Measurements from ENCODE around the gene GGT6.
"Not testable (repeated sequence)": the region's sequence is repeated elsewhere in the genome, so short reads cannot be mapped to it uniquely, and the experiment has no call there.

GGT6 gene

DNA sequence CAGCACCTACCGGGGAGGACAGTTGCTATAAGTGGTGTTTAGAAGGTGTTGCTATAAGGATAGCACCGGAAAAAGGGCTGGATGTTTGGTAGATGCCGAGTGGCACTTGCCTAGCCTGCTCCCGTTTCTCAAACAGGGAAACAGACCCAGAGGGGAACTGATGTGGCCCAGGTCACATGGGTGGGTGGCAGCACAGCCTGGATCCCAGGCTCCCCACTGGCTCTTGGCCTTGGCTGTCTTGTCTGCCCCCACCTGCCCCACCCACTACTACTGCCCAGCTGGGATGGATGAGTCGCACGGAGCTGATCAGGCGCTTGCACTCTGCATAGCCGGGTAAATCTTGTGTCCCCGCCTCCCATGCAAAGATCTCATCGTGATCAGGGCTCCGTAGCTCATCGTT, 31.2 kb upstream of the GGT6 start:
- DNase-seq, result no peak

DNA sequence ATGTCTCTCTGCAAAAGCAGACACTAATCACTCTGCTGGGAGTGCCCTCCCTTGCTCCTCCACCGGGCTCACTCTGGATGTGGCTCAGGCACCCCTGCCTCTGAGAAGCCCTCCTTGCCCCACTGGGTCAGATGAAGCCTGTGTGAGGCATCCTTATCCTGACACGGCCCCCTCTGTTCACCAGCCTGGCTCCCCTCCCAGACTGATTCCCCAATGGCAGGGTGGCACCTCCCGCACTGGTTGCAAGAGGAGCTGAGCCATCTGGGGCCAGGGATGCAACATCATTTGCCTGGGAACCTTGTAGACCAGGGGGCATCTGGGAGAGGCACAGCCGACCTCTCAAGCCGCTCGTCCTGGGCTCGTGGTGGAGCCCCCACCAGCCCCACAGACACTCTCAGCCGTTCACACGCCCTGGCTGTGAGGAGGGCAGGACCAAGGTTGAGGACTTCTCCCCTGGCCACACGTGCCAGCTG, 30.6 kb upstream of the GGT6 start:
- no peak for DNase-seq

DNA sequence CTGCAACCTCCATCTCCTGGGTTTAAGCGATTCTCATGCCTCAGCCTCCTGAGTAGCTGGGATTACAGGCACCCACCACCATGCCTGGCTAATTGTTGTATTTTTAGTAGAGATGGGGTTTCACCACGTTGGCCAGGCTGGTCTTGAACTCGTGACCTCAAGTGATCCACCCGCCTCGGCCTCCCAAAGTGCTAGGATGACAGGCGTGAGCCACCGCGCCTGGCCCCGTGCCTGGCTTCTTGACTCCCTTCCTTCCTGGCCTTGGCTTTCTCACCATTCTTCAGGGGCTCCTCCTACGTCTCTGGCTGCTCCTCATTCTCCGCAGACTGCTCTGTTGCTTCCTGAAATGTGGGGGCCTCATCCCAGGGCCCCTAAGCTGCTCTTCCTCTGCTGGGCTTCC, 29.7 kb upstream of the GGT6 start:
- not testable (repeated sequence) for DNase-seq

DNA sequence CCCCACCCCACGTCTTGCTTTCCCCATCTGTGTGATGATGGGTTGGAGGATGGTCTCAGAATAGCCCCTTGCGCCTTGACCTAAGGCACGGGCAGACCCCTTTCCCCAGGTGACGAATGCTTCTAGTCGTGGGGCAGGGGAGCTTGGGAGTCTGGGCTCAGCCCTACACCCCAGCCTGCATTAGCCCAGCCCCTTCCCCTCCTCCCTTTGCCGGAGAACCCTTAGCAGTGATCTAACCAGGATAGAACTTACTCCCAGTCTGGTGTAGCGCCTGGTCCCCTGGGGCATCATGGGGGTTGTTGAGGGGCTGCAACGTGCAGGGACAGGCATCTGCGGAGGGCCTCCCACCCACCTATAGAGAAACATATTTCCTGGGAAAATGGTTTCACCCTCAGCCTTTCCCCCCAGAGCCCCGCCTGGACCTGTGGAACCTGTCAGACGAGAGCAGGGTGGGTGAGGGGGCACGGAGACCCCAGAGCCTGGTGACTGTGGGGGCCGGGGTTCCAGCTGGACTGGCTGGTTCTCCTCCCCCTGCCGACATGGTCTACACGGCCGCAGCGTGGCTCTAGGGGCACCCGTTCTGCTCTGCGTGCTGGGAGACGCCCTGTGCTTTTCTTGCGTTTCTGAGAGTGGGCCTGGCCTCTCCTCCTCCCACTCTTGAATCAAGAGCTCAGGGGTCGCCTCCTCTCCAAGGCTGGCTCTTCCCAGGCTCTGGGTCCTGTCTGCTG, 28.7 kb upstream of the GGT6 start:
- DNase-seq, result no peak

DNA sequence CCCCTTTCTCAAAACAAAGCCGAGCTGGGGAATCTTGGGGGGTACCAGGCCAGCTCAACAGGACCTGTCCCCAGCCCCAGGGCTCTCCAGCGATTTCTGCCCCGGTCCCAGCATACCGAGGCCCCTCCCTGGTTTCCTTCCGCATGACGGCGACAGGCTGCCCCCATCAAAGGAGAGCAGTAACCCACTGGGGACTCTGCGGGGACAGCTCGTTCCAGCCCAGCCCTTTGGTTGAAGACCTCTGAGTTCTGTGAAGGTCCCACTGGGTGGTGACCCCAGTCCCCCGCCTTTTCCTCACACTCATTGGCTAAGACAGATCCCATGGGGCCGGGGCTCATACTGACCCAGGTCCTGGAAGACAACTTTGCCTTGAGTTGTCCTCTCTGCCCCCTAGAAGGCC, 28.0 kb upstream of the GGT6 start:
- no peak for DNase-seq

DNA sequence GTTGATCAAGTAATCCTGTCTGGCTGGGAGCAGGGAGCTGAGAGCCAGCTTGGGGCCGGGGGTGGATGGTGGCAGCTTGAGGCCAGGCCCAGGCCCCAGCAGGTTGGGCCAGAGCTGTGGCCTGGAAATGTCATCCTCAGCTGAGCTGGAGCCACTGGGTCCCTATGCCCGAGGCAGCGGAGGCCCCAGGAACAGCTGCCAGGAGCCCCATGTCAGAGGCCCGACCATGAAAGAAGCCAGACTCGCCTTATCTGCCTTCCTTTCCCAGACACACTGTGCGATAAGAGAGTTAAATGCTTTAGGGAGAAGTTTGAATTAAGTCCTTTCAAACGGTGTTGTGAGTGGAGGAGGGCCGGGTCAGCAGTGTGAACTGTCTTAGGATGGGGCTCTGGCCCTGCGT, 27.4 kb upstream of the GGT6 start:
- DNase-seq, result no peak

DNA sequence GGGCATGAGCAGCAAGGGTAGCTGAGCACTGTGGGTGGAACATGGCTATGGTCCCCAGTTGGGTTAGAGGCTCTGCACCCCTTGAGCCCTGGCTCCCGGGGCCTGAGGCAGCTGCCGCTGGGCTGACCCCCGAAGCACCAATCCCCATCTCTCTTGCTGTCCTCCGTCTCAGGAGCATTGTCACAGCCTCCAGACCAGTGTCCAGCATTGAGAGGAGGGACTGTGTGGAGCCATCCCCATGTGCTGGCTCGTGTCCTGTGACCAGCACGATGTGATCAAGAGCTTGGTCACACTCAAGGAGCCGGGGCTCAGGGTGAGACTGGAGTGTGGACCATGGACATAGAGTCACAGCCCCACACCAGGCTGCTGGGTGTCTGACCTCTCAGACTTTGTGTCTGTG, 26.8 kb upstream of the GGT6 start:
- no peak for DNase-seq

DNA sequence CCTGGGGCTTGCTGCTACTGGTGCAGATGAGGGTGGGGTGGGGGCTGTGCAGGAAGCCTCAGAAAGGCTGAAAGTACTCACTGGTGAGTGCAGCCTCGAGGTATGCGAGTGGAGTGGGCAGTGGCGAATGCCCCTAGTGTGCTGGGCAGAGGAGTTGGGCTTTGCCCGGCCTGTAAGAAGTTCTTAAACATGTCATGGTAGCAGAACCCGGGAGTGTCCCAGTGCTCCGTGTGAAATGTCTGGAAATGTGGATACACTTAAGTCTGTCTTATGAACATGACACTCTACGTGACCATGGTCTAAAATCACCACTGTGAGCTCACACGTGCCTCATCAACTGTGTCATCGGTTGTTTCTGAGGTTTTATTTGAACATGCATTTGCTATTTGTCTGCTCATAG, 25.7 kb upstream of the GGT6 start:
- DNase-seq, result no peak

DNA sequence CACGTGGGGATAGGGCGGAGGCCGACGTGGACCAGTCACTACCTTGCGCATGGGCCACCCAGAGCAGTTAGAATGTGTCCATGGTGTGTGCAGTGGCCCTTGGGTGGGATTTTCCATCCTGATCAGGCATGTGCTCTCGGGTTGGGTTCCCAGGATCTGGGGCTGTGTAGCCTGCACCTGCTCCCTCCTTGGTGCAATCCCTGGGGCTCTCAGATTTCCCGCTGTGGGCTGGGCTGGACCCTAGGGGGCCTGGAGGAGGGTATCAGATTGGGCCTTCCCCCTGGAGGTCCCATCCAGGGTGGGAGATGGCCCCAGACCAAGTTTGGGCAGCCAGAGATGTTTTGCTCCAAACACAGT, 25.2 kb upstream of the GGT6 start:
- DNase-seq, result no peak

DNA sequence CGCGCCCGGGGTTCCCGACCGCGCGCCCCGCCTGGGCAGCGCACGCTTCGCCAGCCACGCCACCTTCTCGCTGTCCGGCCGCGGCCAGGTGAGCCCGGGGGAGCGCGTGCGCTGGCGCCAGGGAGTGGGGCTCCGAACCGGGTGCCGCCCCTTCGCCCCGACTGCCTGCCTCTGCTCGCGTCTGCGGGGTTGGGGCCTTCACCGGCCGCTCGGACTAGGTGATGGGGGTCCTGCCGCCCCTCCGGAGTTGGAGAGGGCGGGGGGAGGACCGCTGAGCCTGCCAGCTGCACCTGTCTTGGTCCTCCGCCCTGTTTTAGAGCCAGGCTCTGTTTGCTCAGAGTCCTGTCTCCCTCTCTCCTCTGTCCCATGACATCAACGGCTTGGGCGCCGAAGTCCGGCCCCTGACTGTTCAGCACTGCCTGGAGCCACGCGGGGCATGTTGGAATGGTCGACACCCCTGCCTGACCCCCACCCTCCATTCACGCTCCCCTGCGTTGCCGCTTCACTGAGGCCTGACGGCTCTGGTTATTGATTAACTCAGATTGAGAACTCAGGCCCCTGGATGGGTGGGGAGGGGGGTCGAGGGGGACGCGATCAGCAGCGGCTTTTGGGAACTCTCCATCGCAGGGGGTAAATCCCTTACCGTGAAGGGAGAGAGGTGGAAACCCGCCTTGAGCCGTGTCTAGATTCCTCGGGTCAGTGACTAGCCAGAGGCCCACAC, 24.7 kb upstream of the GGT6 start:
- no peak for DNase-seq

DNA sequence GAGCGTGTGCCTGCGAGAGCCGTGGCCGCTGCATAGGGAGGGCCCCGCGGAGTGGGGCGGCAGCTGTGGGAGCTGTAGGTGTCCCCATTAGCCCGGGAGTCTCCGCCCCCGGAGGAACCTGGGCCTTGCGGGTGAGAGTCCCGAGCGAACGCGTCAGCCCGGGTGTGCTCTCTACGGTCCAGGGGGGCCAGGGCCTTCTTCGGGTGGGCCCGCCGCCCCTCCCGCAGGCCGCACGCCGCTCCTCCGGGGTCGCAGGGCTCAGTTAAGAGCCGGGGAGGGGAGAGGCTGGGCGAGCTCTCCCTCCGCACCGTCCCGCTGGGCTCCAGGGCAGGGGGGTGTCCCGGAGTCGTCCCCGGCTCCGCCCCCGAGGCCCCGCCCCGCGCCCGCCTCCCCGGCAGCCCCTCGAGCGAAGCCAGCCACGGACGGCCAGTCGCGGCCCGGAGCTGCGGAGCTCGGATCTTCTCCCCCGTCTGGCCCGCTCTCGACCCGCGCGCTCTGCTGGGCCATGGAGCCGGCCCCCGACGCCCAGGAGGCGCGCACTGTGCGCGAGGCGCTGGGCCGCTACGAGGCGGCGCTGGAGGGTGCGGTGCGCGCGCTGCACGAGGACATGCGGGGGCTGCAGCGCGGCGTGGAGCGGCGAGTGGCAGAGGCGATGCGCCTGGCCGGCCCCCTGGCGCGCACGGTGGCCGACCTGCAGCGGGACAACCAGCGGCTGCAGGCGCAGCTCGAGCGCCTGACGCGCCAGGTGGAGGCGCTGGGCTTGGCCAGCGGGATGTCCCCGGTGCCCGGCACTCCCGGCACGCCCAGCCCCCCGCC, 23.9 kb upstream of the GGT6 start, which contains the start of gene SMTNL2:
TSS of gene SMTNL2 (plus strand) at position 429 of the 816 bp plus-strand sequence. CDS start at position 506, 77 bp downstream.
- no peak for DNase-seq

DNA sequence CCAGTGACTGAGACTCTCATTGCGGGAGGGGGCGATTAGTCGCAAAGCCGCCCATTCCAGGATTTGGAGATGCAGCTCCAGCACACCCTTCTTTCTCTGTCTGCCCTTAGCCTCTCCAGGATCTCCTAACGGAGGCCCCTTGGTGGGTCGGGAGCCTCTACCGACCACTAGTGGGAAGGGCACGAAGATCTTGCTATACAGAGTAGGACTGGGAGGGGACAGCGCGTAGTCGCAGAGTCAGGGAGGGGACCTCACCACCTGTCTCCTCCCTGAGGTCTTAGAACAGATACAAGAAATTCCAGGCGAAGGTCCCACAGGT, 23.4 kb upstream of the GGT6 start:
- no peak for DNase-seq

DNA sequence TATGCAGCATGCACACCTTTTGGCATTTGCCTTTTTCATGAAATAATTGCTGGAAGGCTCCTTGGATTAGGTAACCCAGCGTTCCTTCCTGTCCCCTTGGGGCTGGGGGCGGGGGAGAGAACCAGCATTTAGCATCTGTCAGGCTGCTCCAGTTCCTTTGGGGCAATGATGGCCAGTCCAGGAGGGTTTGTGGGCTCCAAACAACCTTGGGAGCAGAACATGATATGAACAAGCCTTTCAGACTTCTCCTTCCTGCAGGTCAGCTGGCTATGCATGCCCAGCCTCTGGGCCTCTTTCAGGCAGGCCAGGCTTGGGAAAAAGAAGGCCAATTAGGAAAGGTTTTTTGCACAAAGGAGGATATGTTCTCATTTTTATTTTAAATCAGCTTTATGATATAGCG, 22.8 kb upstream of the GGT6 start:
- no peak for DNase-seq

DNA sequence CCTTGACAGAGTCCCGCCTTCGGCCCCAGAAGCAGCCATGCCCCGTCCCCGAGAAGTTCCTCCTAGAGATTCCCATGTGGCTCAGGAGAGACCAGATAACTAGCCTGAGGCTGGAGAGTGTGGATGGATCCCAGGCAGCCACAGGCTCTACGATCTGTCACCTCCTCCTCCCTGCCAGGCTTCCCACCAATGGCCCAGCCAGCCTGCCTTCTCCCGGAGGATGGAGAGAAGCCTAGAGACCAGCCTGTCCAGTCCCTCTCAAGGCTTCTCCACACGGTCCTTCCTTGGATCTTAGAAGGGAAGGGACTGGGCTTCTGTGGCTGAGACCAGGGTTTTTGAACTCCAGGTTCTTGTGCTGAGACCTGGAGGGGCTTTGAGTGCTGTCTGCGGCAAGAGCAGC, 22.3 kb upstream of the GGT6 start:
- DNase-seq, result no peak

DNA sequence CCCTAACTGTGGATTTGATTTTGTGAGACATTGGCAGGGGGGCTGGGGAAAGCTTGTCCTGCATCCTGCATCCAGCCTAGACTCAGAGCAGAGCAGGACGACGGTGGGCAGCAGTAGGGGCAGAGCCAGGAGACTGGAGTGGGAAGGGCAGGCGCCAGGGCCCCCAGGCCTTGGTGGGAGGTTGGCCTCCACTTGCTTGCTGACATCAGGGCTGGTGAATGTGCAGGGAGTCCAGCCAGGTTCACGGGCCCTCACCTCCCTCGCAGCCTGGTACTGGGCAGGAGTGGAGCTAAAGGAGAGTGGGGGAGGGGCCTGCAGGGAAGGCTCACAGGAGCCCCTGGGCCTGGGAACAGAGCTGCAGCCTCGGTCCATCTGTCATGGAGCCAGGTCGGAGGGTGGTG, 21.7 kb upstream of the GGT6 start:
- no peak for DNase-seq

DNA sequence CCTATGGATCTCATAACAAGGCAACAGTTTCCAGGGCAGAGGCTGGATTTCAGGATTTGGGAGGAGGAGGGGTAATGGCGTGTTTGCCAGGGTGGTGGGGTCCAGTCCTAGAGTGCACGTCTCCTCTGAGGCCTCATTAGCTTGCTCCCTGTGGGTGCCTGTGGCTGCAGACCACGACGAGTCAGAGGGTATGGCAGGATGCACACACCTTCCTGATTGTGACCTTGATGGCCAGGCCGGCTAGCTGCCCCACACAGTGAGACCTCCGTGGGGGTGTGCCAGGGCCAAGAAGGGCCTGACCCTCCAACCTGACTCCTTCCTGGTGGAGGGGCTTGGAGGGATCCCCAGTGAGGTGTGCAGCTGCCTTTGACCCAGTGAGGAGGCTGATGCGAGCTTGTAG, 19.9 kb upstream of the GGT6 start:
- DNase-seq, result no peak

DNA sequence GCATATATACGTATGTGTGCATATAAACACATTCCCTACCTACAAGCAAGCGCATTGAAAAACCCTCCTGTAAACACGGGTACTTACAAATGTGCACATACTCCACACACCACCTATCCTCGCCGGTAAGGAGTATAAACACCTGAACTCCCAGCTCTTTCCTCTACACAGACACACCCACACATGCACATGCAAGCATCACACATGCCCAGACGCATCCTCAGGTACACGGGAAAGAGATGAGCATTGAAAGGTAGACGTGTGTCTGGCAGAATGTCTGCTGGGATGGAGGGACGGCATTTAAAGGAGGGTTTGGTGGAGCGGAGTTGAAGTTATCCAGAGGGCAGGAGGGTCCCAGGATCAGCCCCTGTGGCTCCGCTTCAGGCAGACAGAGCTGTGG, 19.3 kb upstream of the GGT6 start:
- DNase-seq, result no peak

DNA sequence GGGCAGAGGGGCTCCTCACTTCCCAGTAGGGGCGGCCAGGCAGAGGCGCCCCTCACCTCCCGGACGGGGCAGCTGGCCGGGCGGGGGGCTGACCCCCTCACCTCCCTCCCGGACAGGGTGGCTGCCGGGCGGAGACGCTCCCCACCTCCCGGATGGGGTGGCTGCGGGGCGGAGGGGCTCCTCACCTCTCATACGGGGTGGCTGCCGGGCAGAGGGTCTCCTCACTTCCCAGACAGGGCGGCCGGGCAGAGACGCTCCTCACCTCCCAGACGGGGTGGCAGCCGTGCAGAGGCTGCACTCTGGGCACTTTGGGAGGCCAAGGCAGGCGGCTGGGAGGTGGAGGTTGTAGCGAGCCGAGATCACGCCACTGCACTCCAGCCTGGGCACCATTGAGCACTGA, 18.0 kb upstream of the GGT6 start:
- not testable (repeated sequence) for DNase-seq

DNA sequence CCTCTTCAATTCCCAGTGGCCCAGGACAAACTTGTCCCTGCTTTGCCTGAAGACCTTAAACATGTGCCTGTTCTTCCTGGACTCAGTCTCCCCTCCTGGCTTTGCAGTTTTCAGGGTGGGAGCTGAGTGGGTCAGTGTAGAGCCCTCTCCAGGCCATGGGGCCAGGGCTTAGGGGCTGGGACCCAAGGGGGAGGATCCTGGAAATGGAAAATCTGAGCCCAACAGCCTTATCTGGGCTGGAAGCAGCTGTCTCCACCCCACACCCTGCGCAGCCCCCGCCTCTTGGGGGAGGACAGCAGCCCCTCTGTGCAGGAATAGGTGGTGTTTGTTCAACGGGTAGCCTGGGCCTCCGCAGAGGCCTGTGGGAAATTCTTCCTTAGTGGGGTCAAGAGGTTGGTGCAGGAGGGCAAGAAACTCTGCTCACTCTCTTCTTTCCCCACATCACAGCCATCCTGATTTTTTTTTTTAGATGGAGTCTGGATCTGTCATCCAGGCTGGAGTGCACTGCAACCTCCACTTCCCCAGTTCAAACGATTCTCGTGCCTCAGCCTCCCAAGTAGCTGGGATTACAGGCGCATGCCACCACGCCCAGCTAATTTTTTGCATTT, 17.1 kb upstream of the GGT6 start:
- DNase-seq, result no peak

DNA sequence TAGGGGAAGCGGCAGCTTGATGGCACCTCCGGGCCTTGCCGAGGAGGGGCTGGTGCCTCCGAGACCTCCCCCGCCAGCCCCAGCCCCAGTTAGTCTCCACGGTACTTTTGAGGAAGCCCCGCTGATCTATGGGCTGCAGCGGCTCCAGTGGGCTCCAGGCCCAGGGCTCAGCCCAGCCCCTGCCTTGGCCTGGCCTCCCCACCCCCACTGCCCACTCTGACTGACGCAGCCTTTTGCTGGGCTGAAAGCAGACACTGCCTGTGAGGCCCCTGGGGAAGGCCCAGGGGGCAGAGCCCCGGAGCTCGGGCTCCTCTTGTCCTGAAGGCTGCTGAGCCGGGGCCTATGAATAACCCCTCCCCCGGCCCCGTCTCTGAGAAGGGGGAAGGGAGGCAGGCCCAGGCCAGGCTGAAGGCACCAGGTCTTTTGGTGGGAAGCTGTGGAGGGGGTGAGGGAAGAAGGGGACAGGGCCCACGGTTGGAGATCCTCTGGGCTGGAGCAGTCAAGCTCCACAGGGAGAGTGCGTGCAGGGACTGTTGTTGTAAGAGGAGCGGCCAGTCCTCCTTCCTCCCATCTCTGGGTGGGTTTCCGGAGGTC, 16.4 kb upstream of the GGT6 start:
- no peak for DNase-seq

DNA sequence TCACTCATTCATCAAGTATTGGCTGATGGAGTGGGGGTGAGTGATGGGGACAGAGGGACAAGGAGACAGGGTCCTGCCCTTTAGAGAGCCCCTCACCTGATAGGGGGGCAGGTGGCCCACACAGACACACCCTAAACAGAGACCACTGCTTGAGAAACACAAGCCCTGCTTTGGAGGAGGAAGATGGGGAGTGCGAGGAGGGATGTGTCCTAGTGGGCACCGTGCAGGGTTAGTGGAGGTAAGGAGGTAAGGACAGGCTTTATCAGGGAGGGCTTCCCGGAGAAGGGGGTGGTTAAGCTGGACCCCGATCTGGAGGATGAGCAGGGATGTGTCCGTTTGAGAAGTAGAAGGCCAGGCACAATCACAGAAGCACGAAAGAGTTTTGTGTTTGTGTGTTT, 15.8 kb upstream of the GGT6 start:
- no peak for DNase-seq

DNA sequence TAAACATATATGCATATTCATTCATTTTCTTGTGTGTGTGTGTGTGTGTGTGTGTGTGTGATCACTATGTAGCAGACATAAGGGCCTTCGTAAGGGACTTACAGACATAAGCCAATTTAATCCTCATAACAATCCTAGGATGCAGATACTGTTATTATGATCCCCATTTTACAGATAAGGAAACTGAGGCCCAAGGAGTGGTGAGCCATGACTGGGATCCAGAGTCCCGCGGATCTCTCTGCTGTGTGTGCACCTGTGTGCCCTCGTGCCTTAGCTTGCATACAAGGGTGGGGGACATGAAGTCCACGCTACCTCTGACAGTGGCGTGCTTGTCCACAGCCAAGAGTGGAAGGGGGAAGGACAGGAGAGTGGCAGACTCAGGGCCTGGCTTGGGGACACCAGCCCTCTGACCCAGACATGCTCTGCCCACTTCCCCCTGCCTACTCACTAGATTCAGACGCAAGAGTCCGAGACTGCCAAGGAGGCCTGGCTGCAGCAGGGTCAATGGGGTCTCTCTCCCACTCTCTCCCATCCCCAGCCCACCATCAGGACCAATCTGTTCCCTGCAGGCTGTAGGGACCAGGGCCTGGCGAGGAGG, 14.2 kb upstream of the GGT6 start:
- no peak for DNase-seq

DNA sequence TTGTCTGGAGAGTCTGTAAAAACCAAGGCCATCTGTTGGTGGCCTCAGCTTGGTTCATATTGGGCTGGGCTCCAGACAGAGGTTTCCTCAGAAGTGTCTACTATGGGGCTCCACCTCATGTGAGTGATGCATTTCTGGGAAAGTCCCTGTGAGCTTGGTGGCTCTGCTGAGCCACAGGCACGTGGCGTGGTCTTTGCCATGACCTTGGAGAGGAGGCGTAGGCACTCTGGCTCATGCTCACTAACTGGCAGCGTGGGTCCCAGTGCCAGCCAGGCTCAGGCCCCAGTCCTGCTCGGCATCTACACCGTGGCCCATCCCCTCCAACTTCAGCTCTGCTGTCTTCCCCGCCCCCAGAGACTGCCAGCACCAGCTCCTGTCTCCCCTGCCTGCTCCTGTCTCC, 13.3 kb upstream of the GGT6 start:
- DNase-seq, result no peak
